Endothelial cell (in vitro differentiated cells): ENCODE results near the gene YPEL2. TPM values are rescaled to one million over a fixed set of nuclear protein-coding genes. Genes with fewer than 3 reads are reported as not detected.

ENCODE experiments used
- DNase-seq: peaks from one replicate; pipeline ENCODE4 v3.0.0; 2021; ENCODE audit warnings: low spot score
- H3K27ac Mint-ChIP-seq: one replicate; pipeline ENCODE4 v1.8.0; 2021; ENCODE audit warnings: mixed read lengths, inconsistent platforms; ENCODE audit not compliant: unreplicated experiment
- H3K27me3 Mint-ChIP-seq: one replicate; pipeline ENCODE4 v1.8.0; 2021; ENCODE audit warnings: mild to moderate bottlenecking, moderate library complexity, mixed read lengths, inconsistent platforms; ENCODE audit not compliant: unreplicated experiment
- H3K36me3 Mint-ChIP-seq: one replicate; pipeline ENCODE4 v1.8.0; 2021; ENCODE audit warnings: mild to moderate bottlenecking, low read depth, mixed read lengths, inconsistent platforms; ENCODE audit not compliant: unreplicated experiment
- H3K4me1 Mint-ChIP-seq: one replicate; pipeline ENCODE4 v1.8.0; 2021; ENCODE audit warnings: mild to moderate bottlenecking, mixed read lengths, inconsistent platforms; ENCODE audit not compliant: unreplicated experiment
- H3K4me3 Mint-ChIP-seq: one replicate; pipeline ENCODE4 v1.8.0; 2021; ENCODE audit warnings: mild to moderate bottlenecking, mixed read lengths, inconsistent platforms; ENCODE audit not compliant: unreplicated experiment
- H3K9me3 Mint-ChIP-seq: one replicate; pipeline ENCODE4 v1.8.0; 2021; ENCODE audit warnings: mixed read lengths, inconsistent platforms; ENCODE audit not compliant: unreplicated experiment
- total RNA-seq: library from RNA; stranded (reverse); fragmentation: NEBNext Ultra II Directional; extraction: Animal tissue kit (Norgen Biotek cat#: 25700); gene quantifications from one replicate; pipeline ENCODE4 v1.2.1, GENCODE V29; 2021; ENCODE audit not compliant: unreplicated experiment
- TF ChIP-seq, protein P1 (sequence below): fragments of 200-600 bp; sonication (generic); IDR thresholded peaks from one replicate; pipeline ENCODE4 v1.5.0; 2021; ENCODE audit warnings: antibody characterized with exemption; ENCODE audit not compliant: unreplicated experiment

YPEL2 gene
- total RNA-seq, 1 donor from 2014 or later: 16.7 TPM

GRCh38 chr17:59427996-59428395 lies 96.5 kb downstream of the YPEL2 start:
- Mint-ChIP-seq H3K4me1 (peaks cover 46% of the 10 kb centered on the region), H3K27me3 (no peaks in the 10 kb centered on the region), H3K27ac (peak overlapping the region; percentile 97), H3K9me3 (no peaks in the 10 kb centered on the region), H3K4me3 (no peak overlapping the region), H3K36me3 (peaks cover 6% of the 10 kb centered on the region)
- TF ChIP-seq, protein P1, sequence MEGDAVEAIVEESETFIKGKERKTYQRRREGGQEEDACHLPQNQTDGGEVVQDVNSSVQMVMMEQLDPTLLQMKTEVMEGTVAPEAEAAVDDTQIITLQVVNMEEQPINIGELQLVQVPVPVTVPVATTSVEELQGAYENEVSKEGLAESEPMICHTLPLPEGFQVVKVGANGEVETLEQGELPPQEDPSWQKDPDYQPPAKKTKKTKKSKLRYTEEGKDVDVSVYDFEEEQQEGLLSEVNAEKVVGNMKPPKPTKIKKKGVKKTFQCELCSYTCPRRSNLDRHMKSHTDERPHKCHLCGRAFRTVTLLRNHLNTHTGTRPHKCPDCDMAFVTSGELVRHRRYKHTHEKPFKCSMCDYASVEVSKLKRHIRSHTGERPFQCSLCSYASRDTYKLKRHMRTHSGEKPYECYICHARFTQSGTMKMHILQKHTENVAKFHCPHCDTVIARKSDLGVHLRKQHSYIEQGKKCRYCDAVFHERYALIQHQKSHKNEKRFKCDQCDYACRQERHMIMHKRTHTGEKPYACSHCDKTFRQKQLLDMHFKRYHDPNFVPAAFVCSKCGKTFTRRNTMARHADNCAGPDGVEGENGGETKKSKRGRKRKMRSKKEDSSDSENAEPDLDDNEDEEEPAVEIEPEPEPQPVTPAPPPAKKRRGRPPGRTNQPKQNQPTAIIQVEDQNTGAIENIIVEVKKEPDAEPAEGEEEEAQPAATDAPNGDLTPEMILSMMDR: no peak
- DNase-seq: no peak

DNA sequence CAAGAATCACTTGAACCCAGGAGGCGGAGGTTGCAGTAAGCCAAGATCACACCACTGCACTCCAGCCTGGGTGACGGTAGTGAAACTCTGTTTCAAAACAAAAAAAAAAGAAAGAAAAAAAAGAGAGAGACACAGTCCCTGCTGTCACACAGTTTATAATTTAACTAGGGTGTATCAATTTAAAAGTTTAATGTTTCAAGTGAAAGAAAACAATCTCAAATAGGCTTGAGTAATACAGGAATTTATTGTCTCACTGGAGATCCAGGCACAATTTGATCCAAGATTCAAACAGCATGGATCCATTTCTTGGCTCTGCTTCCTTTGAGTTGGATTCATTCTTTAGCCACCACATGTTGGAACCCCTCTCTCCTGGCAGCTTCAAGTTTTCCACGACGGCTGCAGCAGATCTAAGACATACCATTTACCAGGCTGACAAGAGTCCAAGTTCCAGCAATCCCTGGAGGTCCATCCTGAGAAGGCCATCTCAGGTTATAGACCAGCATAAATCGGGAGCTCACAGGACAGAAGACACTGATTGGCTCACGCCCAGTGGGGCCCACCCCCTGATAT lies 97.5 kb downstream of the YPEL2 start:
- H3K4me3 Mint-ChIP-seq: no peak overlapping the region
- H3K27me3 Mint-ChIP-seq: no peaks in the 10 kb centered on the region
- H3K36me3 Mint-ChIP-seq: peaks cover 6% of the 10 kb centered on the region
- no peak overlapping the region for H3K27ac Mint-ChIP-seq
- no peaks in the 10 kb centered on the region for H3K9me3 Mint-ChIP-seq
- DNase-seq: no peak
- TF ChIP-seq, protein P1: no peak
- H3K4me1 Mint-ChIP-seq: peaks cover 43% of the 10 kb centered on the region

- H3K9me3 Mint-ChIP-seq: no peaks in the 10 kb centered on the region
- DNase-seq: no peak
- H3K4me1 Mint-ChIP-seq: peaks cover 33% of the 10 kb centered on the region
- no peaks in the 10 kb centered on the region for H3K27me3 Mint-ChIP-seq
- TF ChIP-seq, protein P1: no peak
- H3K4me3 Mint-ChIP-seq: no peak overlapping the region
- H3K27ac Mint-ChIP-seq: no peak overlapping the region
- H3K36me3 Mint-ChIP-seq: peaks cover 6% of the 10 kb centered on the region
These were observed 100.1 kb downstream of the YPEL2 start for GRCh38 chr17:59431601-59432000.

DNA sequence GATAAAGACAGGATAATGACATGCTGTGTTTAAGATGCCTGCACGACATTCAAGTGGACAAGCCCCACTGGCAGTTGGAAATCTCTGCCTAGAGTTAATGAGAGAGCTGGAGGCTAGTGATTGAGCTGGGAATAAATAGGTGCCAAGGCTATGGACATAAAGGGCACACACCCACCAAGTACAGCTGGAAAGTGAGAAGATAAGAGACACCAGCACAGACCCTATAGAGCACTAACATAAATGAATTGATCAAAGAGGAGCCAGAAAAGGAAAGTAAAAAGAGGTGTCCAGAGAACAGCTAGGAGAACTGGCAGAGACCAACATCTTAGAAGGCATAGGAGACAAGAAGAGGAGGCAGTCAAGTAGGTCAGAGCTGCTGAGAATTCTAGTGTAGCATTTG lies 101.2 kb downstream of the YPEL2 start:
- no peaks in the 10 kb centered on the region for H3K9me3 Mint-ChIP-seq
- no peak overlapping the region for H3K4me3 Mint-ChIP-seq
- H3K4me1 Mint-ChIP-seq: peaks cover 34% of the 10 kb centered on the region
- peaks cover 6% of the 10 kb centered on the region for H3K36me3 Mint-ChIP-seq
- no peak overlapping the region for H3K27ac Mint-ChIP-seq
- no peak for DNase-seq
- TF ChIP-seq, protein P1: no peak
- H3K27me3 Mint-ChIP-seq: no peaks in the 10 kb centered on the region

GRCh38 chr17:59433586-59433985 lies 102.1 kb downstream of the YPEL2 start:
- H3K36me3 Mint-ChIP-seq: peaks cover 6% of the 10 kb centered on the region
- TF ChIP-seq, protein P1: no peak
- no peaks in the 10 kb centered on the region for H3K9me3 Mint-ChIP-seq
- no peak overlapping the region for H3K4me3 Mint-ChIP-seq
- H3K27ac Mint-ChIP-seq: no peak overlapping the region
- DNase-seq: no peak
- peaks cover 32% of the 10 kb centered on the region for H3K4me1 Mint-ChIP-seq
- H3K27me3 Mint-ChIP-seq: no peaks in the 10 kb centered on the region
